ENCODE results near the gene WDR38.

GRCh38 chr9:124820698-124821623 is 32.3 kb upstream of the WDR38 start:
- TF ChIP-seq, protein P1, sequence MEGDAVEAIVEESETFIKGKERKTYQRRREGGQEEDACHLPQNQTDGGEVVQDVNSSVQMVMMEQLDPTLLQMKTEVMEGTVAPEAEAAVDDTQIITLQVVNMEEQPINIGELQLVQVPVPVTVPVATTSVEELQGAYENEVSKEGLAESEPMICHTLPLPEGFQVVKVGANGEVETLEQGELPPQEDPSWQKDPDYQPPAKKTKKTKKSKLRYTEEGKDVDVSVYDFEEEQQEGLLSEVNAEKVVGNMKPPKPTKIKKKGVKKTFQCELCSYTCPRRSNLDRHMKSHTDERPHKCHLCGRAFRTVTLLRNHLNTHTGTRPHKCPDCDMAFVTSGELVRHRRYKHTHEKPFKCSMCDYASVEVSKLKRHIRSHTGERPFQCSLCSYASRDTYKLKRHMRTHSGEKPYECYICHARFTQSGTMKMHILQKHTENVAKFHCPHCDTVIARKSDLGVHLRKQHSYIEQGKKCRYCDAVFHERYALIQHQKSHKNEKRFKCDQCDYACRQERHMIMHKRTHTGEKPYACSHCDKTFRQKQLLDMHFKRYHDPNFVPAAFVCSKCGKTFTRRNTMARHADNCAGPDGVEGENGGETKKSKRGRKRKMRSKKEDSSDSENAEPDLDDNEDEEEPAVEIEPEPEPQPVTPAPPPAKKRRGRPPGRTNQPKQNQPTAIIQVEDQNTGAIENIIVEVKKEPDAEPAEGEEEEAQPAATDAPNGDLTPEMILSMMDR (IDR thresholded peaks at IDR 0.05; ENCODE audit: low read length): no peak
- TF ChIP-seq EZH2 (IDR thresholded peaks at IDR 0.05; ENCODE audit: borderline replicate concordance, low read length): no peak
